H9 (cell line): ENCODE measurements around the gene CPEB2. TPM values are rescaled to one million over a fixed set of nuclear protein-coding genes. Genes with fewer than 3 reads are reported as not detected.

Experiments
- DNase-seq: peaks from one replicate; pipeline ENCODE4 v3.0.0-alpha.2; 2017
- H2AFZ ChIP-seq: one replicate; pipeline ENCODE4 v1.6.1; 2013; ENCODE audit warnings: mild to moderate bottlenecking, low read length, control low read depth, moderate library complexity
- H2AK5ac ChIP-seq: 2 replicates; pipeline ENCODE4 v1.6.1; 2013; ENCODE audit warnings: low read length, control low read depth, mixed read lengths; ENCODE audit not compliant: insufficient read length
- H2BK120ac ChIP-seq: one replicate; pipeline ENCODE4 v1.6.1; 2013; ENCODE audit warnings: low read depth, mild to moderate bottlenecking, low read length, control low read depth, inconsistent platforms; ENCODE audit not compliant: poor library complexity, severe bottlenecking
- H2BK12ac ChIP-seq: 2 replicates; pipeline ENCODE4 v1.6.1; 2013; ENCODE audit warnings: low read length, control low read depth, mixed read lengths, low read depth; ENCODE audit not compliant: insufficient read length
- H2BK15ac ChIP-seq: 2 replicates; pipeline ENCODE4 v1.6.1; 2013; ENCODE audit warnings: low read depth, low read length, control low read depth
- H2BK20ac ChIP-seq: one replicate; pipeline ENCODE4 v1.6.1; 2013; ENCODE audit warnings: low read depth, mild to moderate bottlenecking, low read length, control low read depth, inconsistent platforms; ENCODE audit not compliant: poor library complexity, severe bottlenecking
- H2BK5ac ChIP-seq: 2 replicates; pipeline ENCODE4 v1.6.1; 2013; ENCODE audit warnings: low read length, control low read depth, mixed read lengths; ENCODE audit not compliant: insufficient read length
- H3K14ac ChIP-seq: 2 replicates; pipeline ENCODE4 v1.6.1; 2013; ENCODE audit warnings: low read length, control low read depth; ENCODE audit not compliant: insufficient read depth
- H3K18ac ChIP-seq: 2 replicates; pipeline ENCODE4 v1.6.1; 2013; ENCODE audit warnings: low read depth, mild to moderate bottlenecking, mixed read lengths, low read length, control low read depth; ENCODE audit not compliant: insufficient read length
- H3K23ac ChIP-seq: 2 replicates; pipeline ENCODE4 v1.6.1; 2013; ENCODE audit warnings: low read length, control low read depth, mixed read lengths, low read depth; ENCODE audit not compliant: insufficient read length
- H3K23me2 ChIP-seq: 2 replicates; pipeline ENCODE4 v1.6.1; 2013; ENCODE audit warnings: low read depth, mild to moderate bottlenecking, mixed read lengths, low read length, control low read depth; ENCODE audit not compliant: insufficient read length, poor library complexity, severe bottlenecking
- H3K27ac ChIP-seq: 2 replicates; pipeline ENCODE4 v1.5.1; 2013; ENCODE audit warnings: low read length, control low read depth, mixed read lengths, low read depth; ENCODE audit not compliant: insufficient read length
- H3K27me3 ChIP-seq: 2 replicates; pipeline ENCODE4 v1.6.1; 2013; ENCODE audit warnings: low read length, control low read depth, inconsistent platforms; ENCODE audit not compliant: insufficient read depth
- H3K4ac ChIP-seq: 2 replicates; pipeline ENCODE4 v1.6.1; 2013; ENCODE audit warnings: low read depth, mild to moderate bottlenecking, control low read depth, inconsistent platforms, low read length, moderate library complexity
- H3K4me1 ChIP-seq: 2 replicates; pipeline ENCODE4 v1.6.1; 2013; ENCODE audit warnings: low read length, control low read depth, inconsistent platforms; ENCODE audit not compliant: insufficient read depth
- H3K4me2 ChIP-seq: 2 replicates; pipeline ENCODE4 v1.6.1; 2013; ENCODE audit warnings: low read length, control low read depth, mixed read lengths; ENCODE audit not compliant: insufficient read length, insufficient read depth
- H3K56ac ChIP-seq: 2 replicates; pipeline ENCODE4 v1.6.1; 2013; ENCODE audit warnings: low read depth, mild to moderate bottlenecking, mixed read lengths, low read length, control low read depth; ENCODE audit not compliant: insufficient read length
- H3K79me1 ChIP-seq: 2 replicates; pipeline ENCODE4 v1.6.1; 2013; ENCODE audit warnings: low read depth, mild to moderate bottlenecking, moderate library complexity, low read length, control low read depth, inconsistent platforms; ENCODE audit not compliant: insufficient read depth, poor library complexity, severe bottlenecking
- H3K79me2 ChIP-seq: 2 replicates; pipeline ENCODE4 v1.6.1; 2013; ENCODE audit warnings: low read length, control low read depth, inconsistent platforms; ENCODE audit not compliant: insufficient read depth
- H3K9ac ChIP-seq: 2 replicates; pipeline ENCODE4 v1.6.1; 2013; ENCODE audit warnings: low read length, control low read depth, mixed read lengths; ENCODE audit not compliant: insufficient read length; ENCODE audit errors: extremely low read depth
- H3K9me3 ChIP-seq: one replicate; pipeline ENCODE4 v1.6.1; 2013; ENCODE audit warnings: low read depth, low read length, inconsistent platforms; ENCODE audit not compliant: control insufficient read depth
- H3T11ph ChIP-seq: one replicate; pipeline ENCODE4 v1.6.1; 2013; ENCODE audit warnings: mild to moderate bottlenecking, low read length, control low read depth, inconsistent platforms
- H4K20me1 ChIP-seq: one replicate; pipeline ENCODE4 v1.6.1; 2013; ENCODE audit not compliant: control insufficient read depth, insufficient read length, insufficient read depth
- H4K5ac ChIP-seq: 2 replicates; pipeline ENCODE4 v1.6.1; 2013; ENCODE audit warnings: low read depth, mild to moderate bottlenecking, mixed read lengths, low read length, control low read depth; ENCODE audit not compliant: insufficient read length
- H4K8ac ChIP-seq: replicated peaks from 2 replicates; pipeline ENCODE4 v1.6.1; 2013; ENCODE audit warnings: low read length, control low read depth, mixed read lengths, low read depth; ENCODE audit not compliant: insufficient read length
- H4K91ac ChIP-seq: 2 replicates; pipeline ENCODE4 v1.6.1; 2013; ENCODE audit warnings: low read depth, mild to moderate bottlenecking, moderate library complexity, mixed read lengths, low read length, control low read depth; ENCODE audit not compliant: insufficient read length
- H3K27ac Mint-ChIP-seq, 3 experiments: 2 replicates in 2 of 3; 3 replicates in 1 of 3; pipeline ENCODE4 v1.8.0; 2020 to 2021; ENCODE audit warnings: mixed read lengths in 3 of 3, mild to moderate bottlenecking in 1 of 3, moderate library complexity in 1 of 3
- H3K27me3 Mint-ChIP-seq: 2 replicates; pipeline ENCODE4 v1.8.0; 2021; ENCODE audit warnings: low read depth, mild to moderate bottlenecking, moderate library complexity, mixed read lengths
- H3K36me3 Mint-ChIP-seq, 3 experiments: 2 replicates in 2 of 3; 3 replicates in 1 of 3; pipeline ENCODE4 v1.8.0; 2020 to 2021; ENCODE audit warnings: low read depth in 3 of 3, mixed read lengths in 3 of 3; ENCODE audit not compliant: insufficient read depth in 1 of 3
- H3K4me1 Mint-ChIP-seq, 2 experiments: 2 replicates each; pipeline ENCODE4 v1.8.0; 2020; ENCODE audit warnings: mixed read lengths in 2 of 2
- H3K4me3 Mint-ChIP-seq, 2 experiments: 2 replicates in 1 of 2; 3 replicates in 1 of 2; pipeline ENCODE4 v1.8.0; 2020 to 2021; ENCODE audit warnings: mild to moderate bottlenecking in 2 of 2, mixed read lengths in 2 of 2, moderate library complexity in 1 of 2
- H3K9me3 Mint-ChIP-seq, 2 experiments: 2 replicates in 1 of 2; 3 replicates in 1 of 2; pipeline ENCODE4 v1.8.0; 2020; ENCODE audit warnings: mild to moderate bottlenecking in 2 of 2, mixed read lengths in 2 of 2, moderate library complexity in 1 of 2
- CTCF ChIP-seq: fragments of 200-600 bp; sonication (generic); conservative IDR thresholded peaks from 3 replicates; pipeline ENCODE4 v1.8.0; 2021; ENCODE audit warnings: antibody characterized with exemption, mild to moderate bottlenecking
- WGBS: extraction: QIAGEN DNeasy Blood & Tissue Kit; methylation state at CpG from one replicate; pipeline ENCODE4 v1.1.7; 2013; ENCODE audit warnings: missing lambda C conversion rate, low lambda C conversion rate, mixed read lengths; ENCODE audit not compliant: insufficient read length; ENCODE audit errors: extremely low coverage; 5-methylcytosine and 5-hydroxymethylcytosine counted together
- total RNA-seq: library from RNA; stranded (reverse); gene quantifications from 2 replicates; pipeline ENCODE4 v1.2.1, GENCODE V29; 2021

Gene CPEB2
- total RNA-seq, 1 experiment from 2014 or later = 1.8 TPM

GRCh38 chr4:15043922-15044321, 41.6 kb downstream of the CPEB2 start:
- Histone ChIP-seq H3K9me3 (no peaks in the 10 kb centered on the region), H3K14ac (no peak overlapping the region), H3K27ac (no peak overlapping the region), H3K79me1 (no peaks in the 10 kb centered on the region), H3K9ac (no peak overlapping the region), H4K91ac (no peak overlapping the region), H3K23me2 (no peaks in the 10 kb centered on the region), H3K18ac (no peak overlapping the region), H4K5ac (no peak overlapping the region), H2BK15ac (no peak overlapping the region), H2BK5ac (no peak overlapping the region), H4K8ac (no peak overlapping the region), H2BK12ac (no peak overlapping the region), H3K27me3 (no peaks in the 10 kb centered on the region), H3K23ac (no peak overlapping the region), H3K4me2 (no peak overlapping the region), H3T11ph (no peak overlapping the region), H2BK120ac (no peak overlapping the region), H2AFZ (no peak overlapping the region), H4K20me1 (no peaks in the 10 kb centered on the region), H3K4ac (no peak overlapping the region), H2BK20ac (no peak overlapping the region), H3K4me1 (no peaks in the 10 kb centered on the region; the same call in 1 of the 2 replicates), H3K56ac (no peak overlapping the region), H2AK5ac (no peak overlapping the region), H3K79me2 (no peaks in the 10 kb centered on the region)
- no peak for DNase-seq
- no peak for TF ChIP-seq CTCF
- H3K36me3 Mint-ChIP-seq = no peaks in the 10 kb centered on the region
- H3K4me3 Mint-ChIP-seq = no peak overlapping the region
- no CpG with 5 or more reads among the region's 1 CpG for WGBS
- peaks cover 8 to 10% of the 10 kb centered on the region in 2 experiments for H3K4me1 Mint-ChIP-seq
- no peak overlapping the region for H3K27ac Mint-ChIP-seq
- H3K9me3 Mint-ChIP-seq = no peaks in the 10 kb centered on the region
- H3K27me3 Mint-ChIP-seq = no peaks in the 10 kb centered on the region
